Measurements from ENCODE around the gene KIF6.

Gene KIF6

GRCh38 chr6:39391182-39391581 lies 334.0 kb downstream of the KIF6 start:
- in situ Hi-C loops (cut with MboI; ENCODE audit: low sequenced_read_pairs), result no loop called here

- in situ Hi-C loops (cut with MboI; ENCODE audit: low sequenced_read_pairs), result no loop called here
Observed at GRCh38 chr6:39389484-39389767, 335.8 kb downstream of the KIF6 start.

- in situ Hi-C loops (cut with MboI; ENCODE audit: low sequenced_read_pairs), result no loop called here
Observed at GRCh38 chr6:39388606-39389483, 336.4 kb downstream of the KIF6 start.

GRCh38 chr6:39387785-39388184 lies 337.4 kb downstream of the KIF6 start:
- in situ Hi-C loops (cut with MboI; ENCODE audit: low sequenced_read_pairs), result no loop called here

GRCh38 chr6:39386487-39386886 lies 338.7 kb downstream of the KIF6 start:
- in situ Hi-C loops (cut with MboI; ENCODE audit: low sequenced_read_pairs), result no loop called here

GRCh38 chr6:39381550-39382140 lies 343.6 kb downstream of the KIF6 start:
- in situ Hi-C loops (cut with MboI; ENCODE audit: low sequenced_read_pairs), result no loop called here

- in situ Hi-C loops (cut with MboI; ENCODE audit: low sequenced_read_pairs), result no loop called here
Observed at GRCh38 chr6:39380837-39381549, 344.2 kb downstream of the KIF6 start.

- in situ Hi-C loops (cut with MboI; ENCODE audit: low sequenced_read_pairs), result no loop called here
Observed at GRCh38 chr6:39378960-39379425, 346.2 kb downstream of the KIF6 start.

GRCh38 chr6:39378175-39378959 lies 346.8 kb downstream of the KIF6 start:
- in situ Hi-C loops (cut with MboI; ENCODE audit: low sequenced_read_pairs), result no loop called here

GRCh38 chr6:39377539-39377950 lies 347.7 kb downstream of the KIF6 start:
- in situ Hi-C loops (cut with MboI; ENCODE audit: low sequenced_read_pairs), result no loop called here

GRCh38 chr6:39375405-39375804 lies 349.8 kb downstream of the KIF6 start:
- in situ Hi-C loops (cut with MboI; ENCODE audit: low sequenced_read_pairs), result no loop called here

GRCh38 chr6:39370390-39370789 lies 354.8 kb downstream of the KIF6 start:
- in situ Hi-C loops (cut with MboI; ENCODE audit: low sequenced_read_pairs), result loop anchor here (25.0 kb wide), 2 partner anchors 517 to 942 kb away; no protein-coding TSS in a partner anchor

GRCh38 chr6:39369987-39370386 lies 355.2 kb downstream of the KIF6 start:
- in situ Hi-C loops (cut with MboI; ENCODE audit: low sequenced_read_pairs), result loop anchor here (25.0 kb wide), 2 partner anchors 517 to 942 kb away; no protein-coding TSS in a partner anchor

GRCh38 chr6:39367700-39368099 lies 357.5 kb downstream of the KIF6 start:
- in situ Hi-C loops (cut with MboI; ENCODE audit: low sequenced_read_pairs), result loop anchor here (25.0 kb wide), 2 partner anchors 520 to 945 kb away; no protein-coding TSS in a partner anchor

GRCh38 chr6:39366931-39367618 lies 358.1 kb downstream of the KIF6 start:
- in situ Hi-C loops (cut with MboI; ENCODE audit: low sequenced_read_pairs), result loop anchor here (25.0 kb wide), 2 partner anchors 520 to 945 kb away; no protein-coding TSS in a partner anchor

- in situ Hi-C loops (cut with MboI; ENCODE audit: low sequenced_read_pairs), result loop anchor here (25.0 kb wide), 2 partner anchors 522 to 947 kb away; no protein-coding TSS in a partner anchor
Observed at GRCh38 chr6:39365281-39366074, 359.7 kb downstream of the KIF6 start.

GRCh38 chr6:39363280-39363679 lies 361.9 kb downstream of the KIF6 start:
- in situ Hi-C loops (cut with MboI; ENCODE audit: low sequenced_read_pairs), result loop anchor here (25.0 kb wide), 2 partner anchors 524 to 949 kb away; no protein-coding TSS in a partner anchor

GRCh38 chr6:39362487-39362865 lies 362.7 kb downstream of the KIF6 start:
- in situ Hi-C loops (cut with MboI; ENCODE audit: low sequenced_read_pairs), result loop anchor here (25.0 kb wide), 2 partner anchors 525 to 950 kb away; no protein-coding TSS in a partner anchor
